Stimulated activated CD4-positive, alpha-beta T cell treated with anti-CD3 and anti-CD28 coated beads, Interleukin-1b, Interleukin-23, amount 100 ng/mL, for 4 hours (primary cell): ENCODE measurements around the gene RNF14.
"Not testable (repeated sequence)": the region's sequence is repeated elsewhere in the genome, so short reads cannot be mapped to it uniquely, and the experiment has no call there.

ENCODE experiments used
- DNase-seq, 2 donors: peaks; one replicate each; pipeline ENCODE4 v3.0.0-alpha.2; 2020; ENCODE audit warnings: low read depth in 2 of 2

Gene RNF14

DNA sequence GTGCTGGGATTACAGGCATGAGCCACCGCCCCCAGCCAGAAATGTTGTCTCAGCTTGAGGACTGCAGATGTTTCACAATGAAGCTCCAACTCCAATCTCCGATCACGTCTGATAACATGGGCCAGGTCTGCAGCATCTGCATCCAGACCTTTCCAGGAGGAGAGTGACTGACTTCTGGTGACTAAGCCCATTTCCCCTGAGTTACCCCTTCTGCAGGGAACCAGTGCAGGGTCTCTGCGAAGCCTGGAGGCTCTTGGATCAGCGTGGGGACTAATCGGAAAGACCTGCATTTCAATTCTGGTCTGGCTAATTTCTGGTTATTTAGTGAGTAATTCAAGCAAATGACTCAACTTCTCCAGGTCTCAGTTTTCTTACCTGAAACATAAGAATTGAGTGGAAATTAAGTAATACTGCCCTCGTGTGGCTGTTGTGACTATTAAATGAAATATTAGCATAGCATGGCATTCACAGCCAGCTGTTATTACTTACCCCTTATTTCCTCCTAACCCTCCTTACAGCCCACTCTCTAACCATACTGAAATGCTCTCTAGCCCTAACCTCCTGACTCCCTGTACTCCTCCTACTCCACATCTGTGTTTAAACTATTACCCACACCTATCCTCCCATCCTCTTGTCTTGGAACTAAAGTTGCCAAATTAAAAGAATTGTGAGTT lies 46.1 kb downstream of the RNF14 start:
- peak; percentile 24 to 64 for DNase-seq

DNA sequence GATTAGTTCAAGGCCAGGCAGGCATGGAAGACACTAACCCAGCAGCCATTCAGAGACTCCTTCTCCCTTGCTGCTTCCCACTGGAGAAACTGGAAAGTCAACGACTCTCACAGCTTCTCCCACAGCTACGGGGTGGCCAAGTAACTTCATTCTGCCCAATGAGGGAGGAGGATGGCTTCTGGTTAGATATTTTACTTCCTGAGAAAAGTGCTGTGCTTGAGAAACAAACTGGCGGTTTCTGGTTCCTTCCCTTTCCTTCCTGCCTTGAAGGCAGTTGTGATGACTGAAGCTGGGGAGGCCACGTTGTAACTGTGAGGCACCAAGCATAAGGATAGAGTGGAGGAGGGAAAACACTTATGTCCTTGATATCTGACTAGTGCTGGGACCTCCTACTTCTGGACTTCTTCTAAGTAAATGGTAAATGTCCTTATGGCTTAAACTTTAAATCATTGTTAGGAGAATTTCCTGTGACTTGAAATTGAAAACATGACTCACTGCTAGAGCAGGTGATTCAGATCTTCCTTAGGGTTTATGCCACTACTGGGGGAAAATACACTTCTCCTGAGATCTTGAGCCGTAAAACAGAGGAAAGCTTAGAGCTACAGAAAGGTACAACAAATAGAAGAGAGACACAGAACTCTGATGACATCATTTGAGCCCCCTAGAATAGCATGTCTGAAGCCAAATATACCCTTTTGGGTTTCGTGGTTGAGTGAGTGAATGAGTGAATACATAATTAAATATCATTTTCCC lies 47.1 kb downstream of the RNF14 start:
- DNase-seq = peak in 1 of 2 donors; percentile 42

GRCh38 chr5:142016556-142016955 lies 47.7 kb downstream of the RNF14 start:
- DNase-seq = peak in 1 of 2 donors; percentile 43

- no peak for DNase-seq
Observed at GRCh38 chr5:142017832-142018427, 49.0 kb downstream of the RNF14 start.

- DNase-seq = no peak
Observed at GRCh38 chr5:142020122-142020659, 51.3 kb downstream of the RNF14 start.

DNA sequence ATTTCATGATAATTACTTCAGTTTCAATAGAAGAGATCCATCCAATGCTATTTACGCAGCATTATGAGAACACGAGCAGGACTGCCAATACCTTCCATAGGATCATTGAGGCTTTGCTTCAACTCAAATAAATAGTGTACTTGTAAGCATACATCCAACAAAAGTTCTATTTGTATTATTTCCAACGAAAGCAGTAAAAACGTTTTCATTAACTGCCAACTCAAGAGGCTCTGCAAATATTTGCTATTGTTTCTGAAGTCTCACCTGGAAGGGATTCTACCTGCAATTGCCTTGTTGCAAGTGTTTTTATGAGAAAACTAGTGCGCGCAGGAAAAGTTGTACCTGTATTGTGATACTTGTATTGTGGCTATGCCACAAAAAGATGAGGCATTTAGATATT lies 54.9 kb downstream of the RNF14 start:
- DNase-seq = no peak

DNA sequence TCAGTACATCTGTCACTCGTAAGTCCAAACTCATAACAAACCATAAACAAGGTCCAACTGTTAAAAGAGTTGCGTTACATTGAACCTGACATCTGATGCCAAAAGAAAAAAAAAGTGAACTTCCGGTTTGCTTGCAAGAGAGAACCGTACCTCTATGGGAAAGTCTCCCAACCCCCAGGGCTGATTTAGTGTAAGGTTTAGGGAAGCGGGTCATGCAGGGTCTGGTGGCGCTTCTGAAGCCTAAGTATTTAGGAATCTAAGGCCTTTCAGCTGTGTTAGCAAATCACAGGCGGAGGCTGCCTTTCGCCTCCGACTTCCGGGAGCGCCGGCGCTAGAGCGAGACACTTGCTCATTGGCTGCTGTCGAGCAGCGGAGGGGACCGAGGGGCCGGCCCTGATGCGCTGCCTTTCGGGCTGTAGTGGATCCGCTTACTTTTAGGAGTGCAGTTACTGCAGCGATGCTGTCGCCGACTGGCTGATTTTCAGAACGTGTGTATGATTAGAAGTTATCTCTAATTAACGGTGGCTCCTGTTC lies 55.9 kb downstream of the RNF14 start:
- DNase-seq = peak; percentile 70 to 76

GRCh38 chr5:142025637-142026036 lies 56.7 kb downstream of the RNF14 start:
- no peak for DNase-seq

DNA sequence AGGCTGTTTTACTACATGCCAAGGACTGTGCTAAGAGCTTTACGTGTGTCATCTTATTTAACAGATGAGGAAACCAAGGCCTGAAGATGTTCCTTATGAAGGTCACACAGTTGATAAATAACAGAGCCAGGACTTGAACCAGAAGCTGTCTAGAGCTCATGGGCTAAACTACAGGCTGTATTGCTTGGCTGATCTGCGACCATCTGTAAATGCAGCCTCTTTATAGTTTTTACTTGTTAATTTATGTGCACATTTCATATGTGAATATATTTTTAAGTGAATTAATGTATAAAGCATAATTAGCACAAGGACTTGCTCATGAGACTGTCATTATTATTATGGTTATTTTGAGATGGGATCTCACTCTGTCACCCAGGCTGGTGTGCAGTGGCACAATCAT lies 63.2 kb downstream of the RNF14 start:
- DNase-seq = no peak

- no peak for DNase-seq
Observed at GRCh38 chr5:142032747-142033631, 64.1 kb downstream of the RNF14 start.

DNA sequence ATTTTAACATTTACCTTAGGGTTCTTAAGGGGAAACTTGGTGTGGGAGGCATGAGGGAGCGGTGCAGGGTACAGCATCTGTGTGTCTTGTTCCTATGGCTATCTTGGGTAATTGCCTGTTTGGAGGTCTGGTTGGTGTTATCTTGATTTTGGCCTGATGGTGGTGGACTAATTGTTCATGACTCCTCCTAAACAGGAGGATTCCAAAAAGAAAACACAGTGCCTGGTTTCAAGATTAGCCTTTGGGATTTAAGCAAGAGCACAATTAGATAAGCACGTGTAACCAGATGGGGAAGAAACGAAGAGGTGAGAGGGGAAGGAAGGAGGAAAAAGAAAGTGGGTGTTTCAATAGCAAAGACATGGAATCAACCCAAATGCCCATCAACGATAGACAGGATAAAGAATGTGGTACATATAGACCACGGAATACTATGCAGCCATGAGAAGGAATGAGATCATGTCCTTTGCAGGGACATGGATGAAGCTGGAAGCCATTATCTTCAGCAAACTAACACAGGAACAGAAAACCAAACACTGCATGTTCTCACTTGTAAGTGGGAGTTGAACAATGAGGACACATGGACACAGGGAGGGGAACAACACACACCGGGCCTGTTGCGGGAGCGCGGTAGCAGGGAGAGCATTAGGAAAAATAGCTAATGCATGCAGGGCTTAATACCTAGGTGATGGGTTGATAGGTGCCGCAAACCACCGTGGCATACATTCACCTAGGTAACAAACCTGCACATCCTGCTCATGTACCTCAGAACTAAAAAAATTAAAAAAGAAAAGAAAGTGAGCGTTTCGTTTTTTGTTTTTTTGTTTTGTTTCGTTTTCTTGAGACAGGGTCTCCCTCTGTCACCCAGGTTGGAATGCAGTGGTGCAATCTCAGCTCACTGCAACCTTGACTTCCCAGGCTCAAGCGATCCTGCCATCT lies 65.0 kb downstream of the RNF14 start:
- DNase-seq = not testable (repeated sequence)

- DNase-seq = no peak
Observed at GRCh38 chr5:142034994-142035393, 66.1 kb downstream of the RNF14 start.

GRCh38 chr5:142036918-142037317 lies 68.0 kb downstream of the RNF14 start:
- DNase-seq = no peak

- not testable (repeated sequence) for DNase-seq
Observed at GRCh38 chr5:142037599-142037998, 68.7 kb downstream of the RNF14 start.

DNA sequence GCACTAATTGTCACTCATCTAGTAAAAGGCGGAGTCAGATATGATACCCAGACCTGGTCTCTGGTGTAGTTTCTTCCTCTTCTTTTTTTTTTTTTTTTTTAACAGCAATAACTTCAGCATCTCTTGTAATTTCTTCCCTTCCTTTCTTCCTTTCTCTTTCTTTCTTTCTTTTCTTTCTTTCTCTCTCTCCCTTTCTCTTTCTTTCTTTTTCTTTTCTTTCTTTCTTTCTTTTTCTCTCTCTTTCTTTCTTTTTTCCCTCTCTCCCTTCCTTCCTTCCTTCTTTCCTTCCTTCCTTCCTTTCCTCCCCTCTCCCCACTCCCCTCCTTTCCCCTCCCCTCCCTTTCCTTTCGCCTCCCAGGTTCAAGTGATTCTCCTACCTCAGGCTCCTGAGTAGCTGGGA lies 69.8 kb downstream of the RNF14 start:
- DNase-seq = no peak
